ENCODE results near the gene PDIA4. TPM values are rescaled to one million over a fixed set of nuclear protein-coding genes. Genes with fewer than 3 reads are reported as not detected.

PDIA4 gene
- total and polyA plus RNA-seq, 12 donors, result 10.2 to 64.5 (median 24.6) TPM

- no peaks in the 10 kb centered on the region for H3K27me3 ChIP-seq
- ATAC-seq (no peak), DNase-seq (no peak)
- intact Hi-C loops (cut with DNase I), result loop anchor here in 9 of 10 donors (5.0 to 10.0 kb wide), 4 partner anchors 55 to 85 kb away; partner anchors contain the start of gene ZNF786 (in 3 of the 9)
- peaks cover 0 to 100% (median 50%) of the 10 kb centered on the region in 9 donors for H3K36me3 ChIP-seq
- no peak overlapping the region for H3K4me3 ChIP-seq
- H3K27ac ChIP-seq, result no peak overlapping the region
- no peak for TF ChIP-seq CTCF (IDR thresholded peaks at IDR 0.05)
- H3K4me1 ChIP-seq, result peaks cover 0 to 4% (median 0%) of the 10 kb centered on the region in 9 donors
- WGBS, 2 donors, result 78 to 94% methylated on average over 3 of the region's 3 CpGs
- no peaks in the 10 kb centered on the region for H3K9me3 ChIP-seq
Observed at GRCh38 chr7:149007146-149007545, 21.2 kb downstream of the PDIA4 start.

GRCh38 chr7:149006345-149006725 lies 22.0 kb downstream of the PDIA4 start:
- H3K27ac ChIP-seq, result no peak overlapping the region
- WGBS, 2 donors, result 88 to 93% methylated on average over 10 of the region's 10 CpGs
- DNase-seq (no peak), ATAC-seq (peak in 4 of 8 donors; percentile 5 to 25 (median 16))
- TF ChIP-seq CTCF (IDR thresholded peaks at IDR 0.05), result no peak
- H3K27me3 ChIP-seq, result no peaks in the 10 kb centered on the region
- peaks cover 0 to 100% (median 43%) of the 10 kb centered on the region in 9 donors for H3K36me3 ChIP-seq
- H3K4me1 ChIP-seq, result peaks cover 0 to 4% (median 0%) of the 10 kb centered on the region in 9 donors
- intact Hi-C loops (cut with DNase I), result loop anchor here in 9 of 10 donors (5.0 to 10.0 kb wide), 4 partner anchors 56 to 86 kb away; partner anchors contain the start of gene ZNF786 (in 3 of the 9)
- no peak overlapping the region for H3K4me3 ChIP-seq
- H3K9me3 ChIP-seq, result no peaks in the 10 kb centered on the region

- ATAC-seq, result peak; percentile 77 to 94 (median 82)
- H3K9me3 ChIP-seq, result no peaks in the 10 kb centered on the region
- no peaks in the 10 kb centered on the region for H3K27me3 ChIP-seq
- intact Hi-C loops (cut with DNase I), result loop anchor here (1.0 to 10.0 kb wide), 9 partner anchors 57 to 87 kb away; partner anchors contain the start of gene ZNF786 (in 7 of the 10)
- H3K27ac ChIP-seq, result no peak overlapping the region
- WGBS, 2 donors, result 48 to 49% methylated on average over 20 of the region's 20 CpGs
- H3K36me3 ChIP-seq, result peaks cover 0 to 95% (median 37%) of the 10 kb centered on the region in 9 donors
- peaks cover 0 to 4% (median 0%) of the 10 kb centered on the region in 9 donors for H3K4me1 ChIP-seq
- peak; percentile 85 for DNase-seq
- peak; percentile 82 to 95 (median 89) for TF ChIP-seq CTCF (IDR thresholded peaks at IDR 0.05)
- H3K4me3 ChIP-seq, result no peak overlapping the region
Observed at GRCh38 chr7:149005427-149006344, 22.6 kb downstream of the PDIA4 start.

All from heart right ventricle (tissue), 16 donors.